ENCODE measurements around the gene AZU1.

DNA sequence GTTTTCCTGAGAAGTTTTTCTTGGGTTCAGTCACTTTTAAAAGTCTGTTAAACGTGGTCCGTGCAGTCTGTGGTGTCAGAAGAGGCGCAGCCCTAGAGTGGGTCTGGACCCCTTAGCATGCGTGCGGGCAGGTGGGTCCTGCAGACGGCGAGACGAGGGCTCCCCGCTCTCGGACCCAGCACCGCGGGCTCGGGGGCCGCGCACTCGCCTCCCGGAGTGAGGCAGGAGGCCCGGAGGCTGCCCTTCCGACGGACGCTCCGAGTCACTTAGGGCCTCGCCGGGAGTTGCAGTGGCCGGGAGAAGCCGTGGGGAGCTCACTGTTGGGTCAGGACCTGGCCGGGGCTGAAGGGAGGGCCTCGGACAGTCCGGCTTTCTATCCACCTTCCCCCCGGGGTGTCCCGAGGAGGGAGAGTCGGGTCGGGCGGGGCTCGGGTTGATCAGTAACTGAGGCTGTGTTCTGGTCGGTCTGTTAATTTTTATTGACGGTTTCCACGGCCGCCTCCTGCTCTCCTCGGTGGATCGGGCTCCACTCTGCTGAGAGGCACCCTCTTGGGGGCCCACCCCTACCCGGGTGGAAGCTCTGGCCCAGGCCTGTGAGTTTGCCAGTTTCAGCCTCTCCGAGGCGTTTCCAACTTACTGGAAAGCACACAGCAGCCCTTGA lies 29.1 kb upstream of the AZU1 start:
- no peak for TF ChIP-seq POLR2A (IDR thresholded peaks at IDR 0.05)
- TF ChIP-seq, protein P1, sequence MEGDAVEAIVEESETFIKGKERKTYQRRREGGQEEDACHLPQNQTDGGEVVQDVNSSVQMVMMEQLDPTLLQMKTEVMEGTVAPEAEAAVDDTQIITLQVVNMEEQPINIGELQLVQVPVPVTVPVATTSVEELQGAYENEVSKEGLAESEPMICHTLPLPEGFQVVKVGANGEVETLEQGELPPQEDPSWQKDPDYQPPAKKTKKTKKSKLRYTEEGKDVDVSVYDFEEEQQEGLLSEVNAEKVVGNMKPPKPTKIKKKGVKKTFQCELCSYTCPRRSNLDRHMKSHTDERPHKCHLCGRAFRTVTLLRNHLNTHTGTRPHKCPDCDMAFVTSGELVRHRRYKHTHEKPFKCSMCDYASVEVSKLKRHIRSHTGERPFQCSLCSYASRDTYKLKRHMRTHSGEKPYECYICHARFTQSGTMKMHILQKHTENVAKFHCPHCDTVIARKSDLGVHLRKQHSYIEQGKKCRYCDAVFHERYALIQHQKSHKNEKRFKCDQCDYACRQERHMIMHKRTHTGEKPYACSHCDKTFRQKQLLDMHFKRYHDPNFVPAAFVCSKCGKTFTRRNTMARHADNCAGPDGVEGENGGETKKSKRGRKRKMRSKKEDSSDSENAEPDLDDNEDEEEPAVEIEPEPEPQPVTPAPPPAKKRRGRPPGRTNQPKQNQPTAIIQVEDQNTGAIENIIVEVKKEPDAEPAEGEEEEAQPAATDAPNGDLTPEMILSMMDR (IDR thresholded peaks at IDR 0.05) = no peak

Data from lower leg skin (tissue), 3 donors.